Measurements from ENCODE around the gene LRPPRC. TPM values are rescaled to one million over a fixed set of nuclear protein-coding genes. Genes with fewer than 3 reads are reported as not detected.
A peak's percentile ranks its signal among the peaks of the same experiment; 100 is the strongest.

Gene LRPPRC
- 31.4 and 38.8 TPM in 2 replicates for polyA plus RNA-seq (2012; rRNA removed)
- 44.8 and 52.2 TPM in 2 replicates for polyA plus RNA-seq (2012; cell fraction: cytosol; rRNA removed)
- polyA plus RNA-seq (2012; cell fraction: nucleus; rRNA removed) = 33.2 and 52.7 TPM in 2 replicates

GRCh38 chr2:43995733-43996533, at the start of gene LRPPRC:
Gene LRPPRC (minus strand): TSS chr2:43995989. CDS start chr2:43995947, 42 bp downstream.
- Histone ChIP-seq H3K9ac (peak within 1 kb of the TSS; percentile 90), H3K4me3 (ENCODE audit: low read depth in 2 of 2, low read length in 1 of 2) (peak within 1 kb of the TSS; percentile 91 to 98), H3K79me2 (ENCODE audit: insufficient read depth) (peaks cover 49% of the 10 kb centered on the region), H4K20me1 (ENCODE audit: insufficient read depth) (peaks cover 37% of the 10 kb centered on the region), H3K27ac (ENCODE audit: low read depth in 2 of 2, low read length in 1 of 2) (peak within 1 kb of the TSS; percentile 72 to 92), H3K4me2 (peak within 1 kb of the TSS; percentile 88), H3K9me3 (no peaks in the 10 kb centered on the region), H3F3A (replicated peaks; ENCODE audit: insufficient read depth) (no peaks in the 10 kb centered on the region), H3K9me2 (no peaks in the 10 kb centered on the region), H3K36me3 (replicated peaks in 1 of 2; ENCODE audit: control insufficient read depth in 1 of 2, insufficient read depth in 2 of 2, low read length in 1 of 2) (peaks cover 22 to 29% of the 10 kb centered on the region in 2 experiments), H3K27me3 (ENCODE audit: insufficient read depth) (no peaks in the 10 kb centered on the region), H3K4me1 (ENCODE audit: control insufficient read depth in 1 of 2, insufficient read depth in 2 of 2, low read depth in 1 of 2, low read length in 1 of 2) (peaks cover 9 to 14% of the 10 kb centered on the region in 2 experiments; a peak in 2 of 4 replicates), H2AFZ (ENCODE audit: low read depth) (peak within 1 kb of the TSS; percentile 97)
- CTCF ChIA-PET = interaction anchor here (0.8 to 2.0 kb wide), 5 partner anchors 17 to 960 kb away, joined by 3 to 5 read pairs (median 4); no protein-coding TSS in a partner anchor
- POLR2A ChIA-PET = interaction anchor here (0.6 kb wide), 1 partner anchor 20 kb away, joined by 3 read pairs; no protein-coding TSS in a partner anchor
- peak; percentile 98 for DNase-seq
- under 1% methylated on average over 44 of the region's 64 CpGs for WGBS (ENCODE audit: low lambda C conversion rate)
- no peak for TF ChIP-seq SMC3 (IDR thresholded peaks at IDR 0.05; ENCODE audit: low read depth, low read length)
- no peak for TF ChIP-seq FOSL2 (IDR thresholded peaks at IDR 0.05; ENCODE audit: borderline replicate concordance, low read depth)
- no peak; the same call in 1 of the 2 replicates for TF ChIP-seq FOXM1 (IDR thresholded peaks at IDR 0.05; ENCODE audit: low read depth)
- peak; percentile 95 for TF ChIP-seq USF1 (IDR thresholded peaks at IDR 0.05; ENCODE audit: borderline replicate concordance, low read depth)
- no peak for TF ChIP-seq NRF1 (IDR thresholded peaks at IDR 0.05; ENCODE audit: low read depth, low read length)
- peak; percentile 82 for TF ChIP-seq YY1 (IDR thresholded peaks at IDR 0.05; ENCODE audit: low read depth)
- no peak; the same call in 1 of the 2 replicates for TF ChIP-seq NFIC (IDR thresholded peaks at IDR 0.05; ENCODE audit: borderline replicate concordance)
- no peak for TF ChIP-seq MEF2A (IDR thresholded peaks at IDR 0.05; ENCODE audit: borderline replicate concordance, low read depth)
- TF ChIP-seq PBX3 (IDR thresholded peaks at IDR 0.05) = no peak
- no peak for TF ChIP-seq CTCF (IDR thresholded peaks at IDR 0.05)
- TF ChIP-seq EP300 (IDR thresholded peaks at IDR 0.05; ENCODE audit: borderline replicate concordance in 1 of 2, low read depth in 1 of 2, low read length in 1 of 2) = peak; percentile 27 to 54; a peak in 1 of 4 replicates
- peak; percentile 97 for TF ChIP-seq TAF1 (IDR thresholded peaks at IDR 0.05; ENCODE audit: borderline replicate concordance, low read depth, low read length)
- peak; percentile 70 for TF ChIP-seq JUND (IDR thresholded peaks at IDR 0.05)
- TF ChIP-seq ZBTB33 (IDR thresholded peaks at IDR 0.05; ENCODE audit: borderline replicate concordance, low read depth) = no peak
- TF ChIP-seq GABPA (IDR thresholded peaks at IDR 0.05; ENCODE audit: low read depth) = no peak; the same call in 1 of the 2 replicates
- peak; percentile 62; the same call in 1 of the 2 replicates for TF ChIP-seq RCOR1 (IDR thresholded peaks at IDR 0.05; ENCODE audit: low read length)
- TF ChIP-seq EZH2phosphoT487 (IDR thresholded peaks at IDR 0.05; ENCODE audit: borderline replicate concordance, low read depth) = no peak
- no peak for TF ChIP-seq RXRA (IDR thresholded peaks at IDR 0.05; ENCODE audit: borderline replicate concordance, low read depth)
- peak; percentile 69; the same call in 1 of the 2 replicates for TF ChIP-seq SIN3A (IDR thresholded peaks at IDR 0.05; ENCODE audit: borderline replicate concordance, low read depth, low read length)
- peak; percentile 36; the same call in 1 of the 2 replicates for TF ChIP-seq ELF1 (IDR thresholded peaks at IDR 0.05)
- peak; percentile 96 for TF ChIP-seq MAX (IDR thresholded peaks at IDR 0.05; ENCODE audit: low read depth)
- TF ChIP-seq FOXJ3 (CRISPR knock-in tag; IDR thresholded peaks at IDR 0.05) = no peak
- TF ChIP-seq IRF3 (IDR thresholded peaks at IDR 0.05; ENCODE audit: low read depth, low read length) = 0 out of 2 replicates have a peak, but pooled peaks have one; percentile 24
- TF ChIP-seq RAD21 (IDR thresholded peaks at IDR 0.05; ENCODE audit: low read length) = 0 out of 2 replicates have a peak, but pooled peaks have one; percentile 1

Measured in SK-N-SH (cell line).